GM18507 (cell line): ENCODE results near the gene SDR42E2.
"Not testable (repeated sequence)": the region's sequence is repeated elsewhere in the genome, so short reads cannot be mapped to it uniquely, and the experiment has no call there.

Experiments
- DNase-seq: peaks from one replicate; pipeline ENCODE4 v3.0.0; 2011; ENCODE audit warnings: low read depth; ENCODE audit not compliant: insufficient read length; ENCODE audit errors: extremely low spot score
- FAIRE-seq: peaks from 2 replicates; lab custom pipeline; 2011; peaks lifted over from hg19 to GRCh38; lab: Jason Lieb, UNC

SDR42E2 gene

DNA sequence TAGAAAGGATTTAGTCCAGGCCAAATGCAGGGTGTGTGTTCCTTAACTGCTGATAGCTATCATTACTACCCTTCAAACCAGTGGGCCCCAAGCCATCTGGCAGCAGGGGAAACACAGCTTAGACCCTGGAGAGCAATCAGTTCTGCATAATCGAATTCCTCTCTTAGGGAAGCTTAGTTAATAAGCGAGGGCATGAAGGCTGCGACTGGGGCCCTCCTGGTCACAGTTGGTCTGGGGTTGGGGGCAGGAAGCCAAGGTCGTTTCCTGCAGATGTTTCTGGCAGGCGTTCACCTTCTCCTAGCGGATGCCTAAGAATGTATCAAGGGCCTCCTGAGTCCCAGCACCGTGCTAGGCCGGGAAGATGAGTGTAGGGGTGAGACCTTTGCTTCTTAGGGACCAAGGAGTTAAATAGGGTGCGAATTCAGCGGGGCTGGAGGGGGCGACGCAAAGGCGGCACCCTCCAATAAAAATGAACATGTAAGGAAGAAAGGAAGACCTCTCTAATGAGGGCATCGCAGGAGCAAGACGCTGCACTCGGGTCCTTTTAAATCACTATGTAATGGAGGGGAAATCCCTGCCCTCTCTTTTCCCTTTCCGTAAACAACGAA is 27.3 kb downstream of the SDR42E2 start:
- no peak for FAIRE-seq

DNA sequence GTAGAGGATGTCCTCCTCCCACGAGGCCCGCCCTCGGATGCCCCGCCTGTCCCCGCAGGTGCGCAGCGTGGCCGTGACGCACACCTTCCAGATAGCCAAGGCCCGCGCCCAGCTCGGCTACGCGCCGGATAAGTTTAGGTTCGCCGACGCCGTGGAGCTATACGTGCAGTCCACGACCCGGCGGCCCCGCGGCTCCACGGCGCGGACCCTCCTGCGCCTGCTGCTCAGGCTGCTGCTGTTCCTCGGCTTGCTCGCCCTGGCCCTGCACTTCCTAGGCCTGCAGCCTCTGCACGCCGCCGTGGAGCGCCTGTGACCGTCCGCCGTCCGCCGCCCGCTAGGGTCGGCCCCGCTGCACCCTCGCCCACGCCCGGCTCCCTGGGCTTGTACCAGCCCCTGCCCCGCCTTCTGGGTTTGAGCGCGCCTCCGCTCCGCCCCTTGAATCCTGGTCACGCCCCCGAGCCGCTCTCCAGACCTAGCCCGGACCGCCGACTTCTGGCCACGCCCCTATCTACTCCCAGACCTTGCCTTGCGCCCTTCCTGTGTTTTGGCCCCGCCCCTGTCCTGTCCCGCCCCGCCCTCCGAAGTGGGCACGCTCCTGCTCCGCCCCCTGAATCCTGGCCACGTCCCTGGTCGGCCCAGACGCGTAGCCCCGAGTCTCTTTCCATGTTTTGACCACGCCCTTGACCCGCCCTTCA is 27.9 kb downstream of the SDR42E2 start:
- FAIRE-seq (peak; percentile 57), DNase-seq (peak; percentile 77)

More for the DNA sequence above, 27.3 kb downstream of the SDR42E2 start:
- no peak for DNase-seq

DNA sequence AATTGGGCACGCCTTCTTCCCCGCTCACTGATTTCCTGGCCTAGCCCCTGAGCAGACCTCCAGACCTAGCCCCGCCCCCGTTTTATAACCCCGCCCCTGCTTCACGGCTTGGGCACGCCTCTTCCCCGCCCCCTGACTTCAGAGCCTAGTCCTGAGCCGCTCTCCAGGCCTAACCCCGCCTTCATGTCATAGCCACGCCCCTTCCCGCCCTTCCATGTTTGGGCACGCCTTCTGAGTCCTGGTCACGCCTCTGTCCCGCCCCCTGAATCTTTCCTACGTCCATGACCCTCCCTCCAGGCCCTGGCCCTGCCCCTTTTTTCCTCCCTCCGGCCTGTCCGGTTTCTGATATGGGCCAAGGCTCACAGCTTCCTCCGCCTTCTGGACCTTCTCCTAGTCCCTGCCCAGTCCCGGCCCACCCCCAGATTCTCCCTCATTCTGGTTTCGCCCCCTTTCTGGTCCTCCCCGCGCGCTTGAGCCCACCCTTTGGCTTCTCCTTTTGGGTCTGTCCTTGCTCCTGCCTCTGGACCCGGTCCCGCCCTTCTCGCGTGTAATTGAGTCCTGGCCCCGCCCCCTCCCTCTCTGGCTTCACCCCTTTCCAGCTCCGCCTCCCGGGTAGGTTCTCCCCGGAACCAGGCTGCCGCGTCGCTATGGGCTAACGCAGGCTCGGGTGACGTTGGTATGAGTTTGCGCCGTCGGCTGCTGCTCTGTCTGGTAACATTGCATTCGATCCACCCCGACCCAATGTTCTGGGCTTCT is 28.6 kb downstream of the SDR42E2 start:
- peak; percentile 99 for FAIRE-seq
- DNase-seq = peak; percentile 67

DNA sequence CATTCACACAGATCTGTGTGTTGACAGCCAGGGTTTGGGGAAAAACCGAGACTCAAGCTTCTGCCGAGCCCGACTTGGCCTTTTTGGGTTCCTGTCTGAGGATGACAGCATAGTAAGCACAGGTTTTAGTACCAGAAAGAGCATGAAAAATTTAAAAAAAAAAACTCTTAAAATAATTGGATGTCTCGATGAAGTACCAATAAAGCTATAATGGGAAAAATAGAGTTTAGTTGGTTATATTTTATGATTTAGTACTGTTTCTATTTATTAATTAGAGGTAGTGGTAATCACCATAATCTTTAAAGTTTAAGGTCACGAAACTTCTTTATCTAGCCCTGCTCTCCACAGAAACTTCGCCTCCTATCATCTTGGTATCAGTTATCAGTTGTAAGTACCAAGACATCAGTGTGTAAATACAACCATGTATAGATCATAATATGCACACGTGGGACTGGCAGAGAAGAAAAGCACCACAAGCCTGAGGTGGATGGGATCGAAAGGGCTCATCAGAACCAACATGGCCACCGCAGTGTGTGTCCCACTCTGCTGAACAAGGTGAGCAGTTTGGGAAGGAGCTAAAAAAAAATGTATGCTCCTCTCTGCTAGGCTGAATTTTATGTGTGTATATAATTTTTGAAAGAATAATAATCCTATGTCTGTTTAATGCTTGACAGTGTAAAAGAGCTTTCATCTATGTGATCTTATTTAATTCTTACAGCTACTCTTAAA is 29.4 kb downstream of the SDR42E2 start:
- no peak for FAIRE-seq

GRCh38 chr16:22192261-22193062 is 30.2 kb downstream of the SDR42E2 start:
- no peak for DNase-seq
- FAIRE-seq = peak; percentile 87

More for the DNA sequence above, 29.4 kb downstream of the SDR42E2 start:
- DNase-seq = no peak

- FAIRE-seq = no peak
- DNase-seq = no peak
Measured at GRCh38 chr16:22193063-22193411, 30.7 kb downstream of the SDR42E2 start.

DNA sequence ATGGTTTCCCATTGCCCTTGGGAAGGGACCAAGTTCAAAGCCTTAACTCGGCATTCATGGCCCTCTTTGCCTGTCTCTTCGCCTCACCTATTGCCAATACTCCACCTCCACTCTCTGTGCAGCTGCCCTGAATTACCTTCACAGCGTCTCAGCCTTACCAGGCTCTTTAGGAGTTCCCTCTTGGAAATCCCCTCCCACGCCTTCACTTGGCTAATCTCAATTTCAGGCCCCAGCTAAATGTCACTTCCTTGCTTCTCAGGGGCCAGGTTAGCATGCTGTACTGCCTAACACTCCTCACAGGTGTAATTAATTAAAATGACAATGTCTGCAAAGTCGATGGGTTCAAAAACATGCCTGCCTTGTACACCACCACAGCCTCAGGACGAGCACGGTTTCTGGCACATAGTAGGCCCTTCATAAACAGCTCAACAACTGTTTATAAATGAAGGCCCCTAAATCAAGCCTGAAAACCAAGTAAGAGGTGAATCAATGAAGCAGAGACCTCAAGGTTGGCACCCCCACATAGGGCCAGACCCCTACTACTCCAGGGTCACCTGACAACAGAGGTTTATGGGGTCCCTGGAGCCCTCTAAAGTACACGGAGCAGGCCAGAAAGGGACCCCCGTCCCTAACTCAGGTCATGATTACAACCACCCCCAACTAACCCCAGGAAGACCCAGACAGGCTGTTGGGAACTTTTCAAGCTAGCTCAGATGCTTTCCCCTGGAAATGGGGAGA is 32.6 kb downstream of the SDR42E2 start:
- no peak for FAIRE-seq
- no peak for DNase-seq

GRCh38 chr16:22195445-22195694 is 33.1 kb downstream of the SDR42E2 start:
- FAIRE-seq = no peak
- DNase-seq = no peak

DNA sequence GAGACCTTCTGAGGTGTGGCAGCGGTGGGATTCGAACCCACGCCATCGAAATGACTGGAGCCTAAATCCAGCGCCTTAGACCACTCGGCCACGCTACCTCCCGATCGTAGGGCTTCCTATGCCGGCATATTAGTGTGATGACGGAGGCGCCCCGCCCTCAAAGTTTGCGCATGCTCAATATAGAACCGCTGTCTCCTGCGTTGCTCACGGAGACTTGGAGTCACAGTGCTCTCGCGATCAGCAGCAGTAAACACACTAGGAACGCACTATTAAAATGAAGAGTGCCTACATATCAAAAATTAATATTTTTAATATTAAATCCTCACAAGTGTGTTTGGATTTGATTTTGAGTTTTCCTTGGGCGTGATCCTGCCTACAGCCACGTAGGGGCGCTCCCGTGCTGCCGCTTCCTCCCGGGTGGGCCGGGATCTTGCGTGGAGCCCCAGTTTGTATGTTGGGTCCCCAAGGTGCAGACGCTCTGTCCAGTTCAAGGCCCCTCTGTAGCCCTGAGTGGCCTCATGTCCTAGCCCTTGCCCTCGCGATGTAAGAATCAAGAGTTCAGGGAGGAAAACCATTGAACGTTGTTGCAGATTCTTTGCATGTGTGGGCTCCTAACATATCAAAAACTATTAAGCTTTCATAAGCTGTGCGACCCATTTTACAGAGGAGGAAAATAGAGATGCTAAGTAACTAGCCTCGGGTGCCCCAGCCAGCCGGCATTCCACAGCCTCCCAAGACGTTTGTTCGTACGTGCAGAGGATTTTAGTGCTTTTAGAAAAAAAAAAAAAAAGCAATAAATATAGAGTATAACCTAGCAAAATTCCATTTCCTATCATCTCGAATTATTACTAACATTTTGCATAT is 33.6 kb downstream of the SDR42E2 start:
- no peak for DNase-seq
- peak; percentile 66 for FAIRE-seq

GRCh38 chr16:22196559-22197168 is 34.4 kb downstream of the SDR42E2 start:
- not testable (repeated sequence) for FAIRE-seq, DNase-seq

DNA sequence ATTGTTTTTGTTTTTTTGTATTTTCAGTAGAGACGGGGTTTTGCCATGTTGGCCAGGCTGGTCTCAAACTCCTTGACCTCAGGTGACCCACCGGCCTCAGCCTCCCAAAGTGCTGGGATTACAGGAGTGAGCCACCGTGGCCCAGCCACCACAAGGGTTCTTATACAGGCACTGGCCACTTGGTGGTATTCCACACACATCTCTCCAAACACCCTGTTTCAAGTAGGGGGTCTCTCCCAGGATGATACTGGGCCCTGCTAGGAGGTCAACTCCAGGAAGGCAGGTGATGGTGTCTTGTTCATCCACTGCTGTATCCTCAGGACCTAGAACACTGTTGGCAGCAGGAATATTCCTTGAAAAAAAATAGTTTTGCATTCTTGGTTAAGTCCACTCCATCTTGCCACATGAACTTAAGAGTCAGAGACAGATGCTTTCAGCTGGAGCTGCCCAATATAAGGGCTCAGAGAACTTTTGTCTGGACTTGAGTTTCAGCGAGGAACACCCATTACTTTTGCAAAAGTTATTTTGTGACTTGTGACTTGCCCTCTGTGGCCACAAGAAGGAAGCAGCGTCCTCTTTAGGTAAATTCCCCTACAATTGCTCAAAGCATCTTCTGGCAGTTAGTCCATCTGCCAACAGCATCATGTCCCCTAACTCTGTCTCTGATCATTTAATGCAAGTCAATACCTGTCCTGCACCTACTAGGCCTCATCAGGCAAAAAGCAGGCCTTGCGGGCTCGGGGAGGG is 36.4 kb downstream of the SDR42E2 start:
- FAIRE-seq = no peak
- no peak for DNase-seq

DNA sequence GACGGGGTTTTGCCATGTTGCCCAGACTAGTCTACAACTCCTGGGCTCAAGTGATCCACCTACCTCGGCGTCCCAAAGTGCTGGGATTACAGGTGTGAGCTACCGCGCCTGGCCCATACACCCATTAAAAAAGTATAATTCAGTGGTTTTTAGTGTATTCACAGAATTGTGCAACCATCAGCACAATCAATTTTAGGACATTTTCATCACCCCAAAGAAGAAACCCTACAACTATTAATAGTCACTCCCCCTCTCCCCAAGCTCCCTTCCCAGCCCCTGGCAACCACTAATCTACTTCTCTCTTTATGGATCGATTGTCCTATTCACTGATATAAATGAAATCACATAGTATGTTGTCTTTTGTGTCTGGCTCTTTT is 39.9 kb downstream of the SDR42E2 start:
- FAIRE-seq = no peak
- DNase-seq = no peak

DNA sequence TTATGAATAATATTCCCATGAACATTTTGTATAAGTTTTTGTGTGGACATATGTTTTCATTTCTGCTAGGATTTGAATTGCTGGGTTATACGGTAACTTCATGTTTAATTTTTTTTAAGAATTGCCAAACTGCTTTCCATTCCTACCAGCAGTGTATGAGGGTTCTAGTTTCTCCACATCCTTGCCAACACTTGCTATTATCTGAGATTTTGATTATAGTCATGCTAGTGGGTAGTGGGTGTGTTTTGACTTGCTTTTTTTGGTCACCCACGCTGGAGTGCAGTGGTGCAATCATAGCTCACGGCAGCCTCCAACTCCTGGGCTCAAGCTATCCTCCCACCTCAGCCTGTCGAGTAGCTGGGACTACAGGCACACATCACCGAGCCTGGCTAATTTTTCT is 40.8 kb downstream of the SDR42E2 start:
- FAIRE-seq (no peak), DNase-seq (no peak)

DNA sequence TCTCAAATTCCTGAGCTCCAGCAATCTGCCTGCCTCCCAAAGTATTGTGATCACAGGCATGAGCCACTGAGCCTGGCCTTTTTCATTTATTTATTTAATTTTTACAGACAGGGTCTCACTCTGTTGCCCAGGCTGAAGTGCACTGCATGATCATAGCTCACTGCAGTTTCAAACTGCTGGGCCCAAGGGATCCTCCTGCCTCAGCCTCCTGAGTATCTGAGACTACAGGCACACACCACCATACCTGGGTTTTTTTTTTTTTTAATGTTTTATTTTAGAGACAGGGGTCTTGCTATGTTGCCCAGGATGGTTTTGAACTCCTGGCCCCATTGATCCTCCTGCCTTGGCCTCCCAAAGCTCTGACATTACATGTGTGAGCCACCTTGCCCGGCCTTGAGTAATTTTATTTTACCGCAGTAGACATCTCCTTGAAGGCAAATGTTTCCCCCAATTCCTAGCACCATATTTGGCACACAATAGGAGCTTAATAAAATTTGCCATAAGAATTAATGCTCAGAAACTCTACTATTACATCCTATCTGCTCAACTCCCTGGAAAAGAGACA is 41.9 kb downstream of the SDR42E2 start:
- no peak for DNase-seq
- no peak for FAIRE-seq

- DNase-seq (no peak), FAIRE-seq (no peak)
Measured at GRCh38 chr16:22205577-22206012, 43.3 kb downstream of the SDR42E2 start.

- peak; percentile 88 for FAIRE-seq
- DNase-seq = peak; percentile 89
Measured at GRCh38 chr16:22206013-22206841, 43.9 kb downstream of the SDR42E2 start, which contains the start of gene EEF2K. EEF2K (plus strand) TSS chr16:22206278; CDS start chr16:22225730, 19,452 bp downstream.
